Endothelial cell of umbilical vein (primary cell): ENCODE data around the gene PPM1M. TPM values are rescaled to one million over a fixed set of nuclear protein-coding genes. Genes with fewer than 3 reads are reported as not detected.
A peak's percentile ranks its signal among the peaks of the same experiment; 100 is the strongest.
"Not testable (repeated sequence)": the region's sequence is repeated elsewhere in the genome, so short reads cannot be mapped to it uniquely, and the experiment has no call there.

Source experiments
- BruUV-seq: library from RNA; stranded (reverse); fragments of 400-500 nt; replicated peaks from 2 replicates; lab custom pipeline; 2021; lab: Mats Ljungman, UMichigan
- CTCF ChIA-PET: fragments of 300-600, 350-600 bp; sonication (Branson Sonifier 250); formaldehyde crosslinking; loops from one replicate; lab custom pipeline; 2021; ENCODE audit warnings: antibody characterized with exemption, inconsistent platforms; lab: Charles Lee
- POLR2A ChIA-PET: fragments of 300-600, 350-600 bp; sonication (Branson Sonifier 250); formaldehyde crosslinking; loops from one replicate; lab custom pipeline; 2021; ENCODE audit warnings: antibody characterized with exemption, inconsistent platforms; lab: Charles Lee
- DNase-seq: peaks from one replicate; pipeline ENCODE4 v3.0.0-alpha.2; 2011; ENCODE audit warnings: low read depth, low spot score
- FAIRE-seq: peaks from 2 replicates; lab custom pipeline; 2011; peaks lifted over from hg19 to GRCh38; lab: Jason Lieb, UNC
- H2AFZ ChIP-seq: 2 replicates; pipeline ENCODE4 v1.6.0; 2012; ENCODE audit warnings: low read depth, low read length, control low read depth, inconsistent platforms
- H3K27ac ChIP-seq: 2 replicates; pipeline ENCODE4 v1.5.1; 2011; ENCODE audit warnings: low read depth, mild to moderate bottlenecking, control low read depth, low read length, moderate library complexity; ENCODE audit not compliant: insufficient read depth
- H3K27me3 ChIP-seq, 2 experiments: 2 replicates each; pipeline versions ENCODE4 v1.6.0 to v1.6.1; 2011; ENCODE audit warnings: low read length in 2 of 2, mixed read lengths in 1 of 2; ENCODE audit not compliant: control insufficient read depth in 2 of 2, insufficient read depth in 2 of 2
- H3K36me3 ChIP-seq, 2 experiments: 2 replicates in 1 of 2; 3 replicates in 1 of 2; pipeline ENCODE4 v1.5.1; 2011; ENCODE audit warnings: low read length in 2 of 2, mild to moderate bottlenecking in 1 of 2, moderate library complexity in 1 of 2; ENCODE audit not compliant: control insufficient read depth in 2 of 2, insufficient read depth in 2 of 2; ENCODE audit errors: extremely low read depth in 1 of 2
- H3K4me1 ChIP-seq: 3 replicates; pipeline ENCODE4 v1.5.1; 2011; ENCODE audit warnings: mild to moderate bottlenecking, low read length; ENCODE audit not compliant: control insufficient read depth, insufficient read depth; ENCODE audit errors: extremely low read depth
- H3K4me2 ChIP-seq: 2 replicates; pipeline ENCODE4 v1.6.1; 2011; ENCODE audit warnings: low read length, control low read depth, mixed read lengths; ENCODE audit not compliant: insufficient read depth
- H3K4me3 ChIP-seq, 3 experiments: fragments of 200-600 bp in 1 of 3; sonication (generic), shearing (Covaris generic) in 1 of 3; replicated peaks in 1 of 3; 2 replicates each; pipeline ENCODE4 v1.5.1; 2011 to 2016; ENCODE audit warnings: control low read depth in 3 of 3, low read length in 3 of 3, mild to moderate bottlenecking in 2 of 3, inconsistent platforms in 1 of 3, low read depth in 1 of 3, moderate library complexity in 1 of 3; ENCODE audit not compliant: insufficient read depth in 1 of 3
- H3K79me2 ChIP-seq: 2 replicates; pipeline ENCODE4 v1.6.0; 2012; ENCODE audit warnings: low read length, inconsistent platforms; ENCODE audit not compliant: control insufficient read depth, insufficient read depth
- H3K9ac ChIP-seq: replicated peaks from 2 replicates; pipeline ENCODE3; 2011; ENCODE audit warnings: low read length, control low read depth; ENCODE audit not compliant: insufficient read depth; ENCODE audit errors: extremely low read depth
- H3K9me1 ChIP-seq: replicated peaks from 3 replicates; pipeline ENCODE4 v1.6.0; 2011; ENCODE audit warnings: mild to moderate bottlenecking, low read length; ENCODE audit not compliant: control insufficient read depth, insufficient read depth; ENCODE audit errors: extremely low read depth
- H3K9me3 ChIP-seq: replicated peaks from 2 replicates; pipeline ENCODE4 v1.5.1; 2012; ENCODE audit warnings: low read length, inconsistent platforms; ENCODE audit not compliant: control insufficient read depth, insufficient read depth
- H4K20me1 ChIP-seq: replicated peaks from 2 replicates; pipeline ENCODE3; 2011; ENCODE audit warnings: mild to moderate bottlenecking, low read length; ENCODE audit not compliant: control insufficient read depth, insufficient read depth; ENCODE audit errors: extremely low read depth
- EZH2 ChIP-seq: IDR thresholded peaks from 2 replicates; pipeline ENCODE4 v1.6.1; 2012; ENCODE audit warnings: borderline replicate concordance, low read depth, mild to moderate bottlenecking, moderate library complexity, low read length, inconsistent platforms; ENCODE audit not compliant: severe bottlenecking
- FOS ChIP-seq: IDR thresholded peaks from 2 replicates; pipeline ENCODE4 v1.6.1; 2011; ENCODE audit warnings: mild to moderate bottlenecking, low read length, moderate library complexity, borderline replicate concordance; ENCODE audit not compliant: insufficient read depth
- GATA2 ChIP-seq: IDR thresholded peaks from 2 replicates; pipeline ENCODE4 v1.7.0; 2011; ENCODE audit warnings: low read depth, mild to moderate bottlenecking, moderate library complexity, mixed read lengths, low read length; ENCODE audit not compliant: insufficient read length, insufficient read depth
- JUN ChIP-seq: IDR thresholded peaks from 2 replicates; pipeline ENCODE4 v1.6.1; 2011; ENCODE audit warnings: borderline replicate concordance, low read depth; ENCODE audit not compliant: insufficient read length, insufficient read depth
- MYC ChIP-seq: IDR thresholded peaks from one replicate; pipeline ENCODE4 v1.6.1; 2011; ENCODE audit warnings: mild to moderate bottlenecking, low read depth, low read length
- POLR2A ChIP-seq: IDR thresholded peaks from 2 replicates; pipeline ENCODE4 v1.6.1; 2012; ENCODE audit warnings: low read depth, mild to moderate bottlenecking, control low read depth, low read length
- POLR2AphosphoS5 ChIP-seq: IDR thresholded peaks from 2 replicates; pipeline ENCODE4 v1.6.1; 2012; ENCODE audit warnings: low read depth, mild to moderate bottlenecking, control low read depth, low read length, moderate library complexity; ENCODE audit not compliant: insufficient read depth
- dilution Hi-C: fragments of 300-500 bp; cut with MboI; formaldehyde crosslinking; loops from one replicate; pipeline ENCODE4 v1.15.0; 2019; ENCODE audit warnings: low sequenced_read_pairs; ENCODE audit not compliant: extremely low pct_ligation_motif_present
- intact Hi-C: fragments of 100-400 bp; cut with micrococcal nuclease; formaldehyde crosslinking; loops from one replicate; pipeline ENCODE4 v1.10.0; 2022
- polyA plus RNA-seq, 4 experiments: library from polyadenylated mRNA; depleted of rRNA in 3 of 4; stranded (reverse) in 3 of 4; unstranded in 1 of 4; fragments of >200 nt; gene quantifications; 2 replicates each; pipeline versions ENCODE4 v1.2.1 to v1.2.3, GENCODE V29; 2011 to 2012; ENCODE audit warnings: missing spikeins in 1 of 4
- total RNA-seq: library from RNA; stranded (reverse); gene quantifications from 2 replicates; pipeline ENCODE4 v1.2.3, GENCODE V29; 2021
- TF ChIP-seq, protein P1 (sequence below): IDR thresholded peaks from 2 replicates; pipeline ENCODE4 v1.6.1; 2011; ENCODE audit not compliant: insufficient read depth, insufficient read length
- TF ChIP-seq, protein P2 (sequence below), 2 donors: IDR thresholded peaks; 1 replicate in 1 of 2; 2 replicates in 1 of 2; pipeline ENCODE4 v1.5.1; 2011; ENCODE audit warnings: low read length in 2 of 2, mild to moderate bottlenecking in 2 of 2, moderate library complexity in 2 of 2, control low read depth in 1 of 2, inconsistent platforms in 1 of 2, low read depth in 1 of 2; ENCODE audit not compliant: insufficient read depth in 1 of 2; ENCODE audit errors: extremely low read depth in 1 of 2

Gene PPM1M
- total and polyA plus RNA-seq, 2 donors (not counting 3 experiments of a cell fraction or from before 2014, with no cell fraction given): 13.7 to 19.4 TPM

DNA sequence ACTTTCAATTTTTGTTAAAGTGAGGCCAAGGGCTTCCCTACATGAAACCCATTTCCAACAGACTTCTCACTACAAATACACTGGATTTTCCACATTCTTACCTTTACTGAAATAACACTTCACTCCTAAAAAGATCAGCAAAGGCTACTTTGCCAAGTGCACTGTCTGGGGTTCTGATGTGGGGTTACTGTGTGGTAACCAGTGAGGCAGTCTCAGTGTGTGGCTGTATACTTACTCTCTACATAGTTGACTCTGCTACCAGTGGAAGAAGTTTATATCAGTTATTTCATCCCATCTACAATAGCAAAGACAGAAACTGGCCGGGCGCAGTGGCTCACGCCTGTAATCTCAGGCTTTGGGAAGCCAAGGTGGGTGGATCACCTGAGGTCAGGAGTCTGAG lies 27.3 kb downstream of the PPM1M start:
- dilution Hi-C loops: no loop called here
- ChIA-PET POLR2A (no interaction called here), CTCF (no interaction called here)
- H3K4me2 ChIP-seq: no peak overlapping the region
- intact Hi-C loops: no loop called here
- TF ChIP-seq EZH2 (no peak), MYC (no peak), GATA2 (no peak), POLR2AphosphoS5 (no peak), JUN (no peak), FOS (no peak), POLR2A (no peak)
- TF ChIP-seq, protein P1, sequence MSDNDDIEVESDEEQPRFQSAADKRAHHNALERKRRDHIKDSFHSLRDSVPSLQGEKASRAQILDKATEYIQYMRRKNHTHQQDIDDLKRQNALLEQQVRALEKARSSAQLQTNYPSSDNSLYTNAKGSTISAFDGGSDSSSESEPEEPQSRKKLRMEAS: no peak
- TF ChIP-seq, protein P2, sequence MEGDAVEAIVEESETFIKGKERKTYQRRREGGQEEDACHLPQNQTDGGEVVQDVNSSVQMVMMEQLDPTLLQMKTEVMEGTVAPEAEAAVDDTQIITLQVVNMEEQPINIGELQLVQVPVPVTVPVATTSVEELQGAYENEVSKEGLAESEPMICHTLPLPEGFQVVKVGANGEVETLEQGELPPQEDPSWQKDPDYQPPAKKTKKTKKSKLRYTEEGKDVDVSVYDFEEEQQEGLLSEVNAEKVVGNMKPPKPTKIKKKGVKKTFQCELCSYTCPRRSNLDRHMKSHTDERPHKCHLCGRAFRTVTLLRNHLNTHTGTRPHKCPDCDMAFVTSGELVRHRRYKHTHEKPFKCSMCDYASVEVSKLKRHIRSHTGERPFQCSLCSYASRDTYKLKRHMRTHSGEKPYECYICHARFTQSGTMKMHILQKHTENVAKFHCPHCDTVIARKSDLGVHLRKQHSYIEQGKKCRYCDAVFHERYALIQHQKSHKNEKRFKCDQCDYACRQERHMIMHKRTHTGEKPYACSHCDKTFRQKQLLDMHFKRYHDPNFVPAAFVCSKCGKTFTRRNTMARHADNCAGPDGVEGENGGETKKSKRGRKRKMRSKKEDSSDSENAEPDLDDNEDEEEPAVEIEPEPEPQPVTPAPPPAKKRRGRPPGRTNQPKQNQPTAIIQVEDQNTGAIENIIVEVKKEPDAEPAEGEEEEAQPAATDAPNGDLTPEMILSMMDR (IDR thresholded peaks at IDR 0.05; ENCODE audit: extremely low read depth in 1 of 2, insufficient read depth in 1 of 2, low read depth in 1 of 2, low read length in 2 of 2): no peak
- H3K36me3 ChIP-seq: peaks cover 6 to 9% of the 10 kb centered on the region in 2 experiments
- no peak overlapping the region for H3K9ac ChIP-seq
- H3K27ac ChIP-seq: no peak overlapping the region
- no peak overlapping the region for H3K4me3 ChIP-seq
- peaks cover 94% of the 10 kb centered on the region for H3K79me2 ChIP-seq
- DNase-seq: no peak
- H3K9me1 ChIP-seq: no peaks in the 10 kb centered on the region
- H2AFZ ChIP-seq: no peak overlapping the region
- no TSS peak for BruUV-seq
- peaks cover 52% of the 10 kb centered on the region for H3K4me1 ChIP-seq
- H3K27me3 ChIP-seq: no peaks in the 10 kb centered on the region
- FAIRE-seq: peak; percentile 24
- H3K9me3 ChIP-seq: no peaks in the 10 kb centered on the region
- H4K20me1 ChIP-seq: peaks cover 3% of the 10 kb centered on the region

DNA sequence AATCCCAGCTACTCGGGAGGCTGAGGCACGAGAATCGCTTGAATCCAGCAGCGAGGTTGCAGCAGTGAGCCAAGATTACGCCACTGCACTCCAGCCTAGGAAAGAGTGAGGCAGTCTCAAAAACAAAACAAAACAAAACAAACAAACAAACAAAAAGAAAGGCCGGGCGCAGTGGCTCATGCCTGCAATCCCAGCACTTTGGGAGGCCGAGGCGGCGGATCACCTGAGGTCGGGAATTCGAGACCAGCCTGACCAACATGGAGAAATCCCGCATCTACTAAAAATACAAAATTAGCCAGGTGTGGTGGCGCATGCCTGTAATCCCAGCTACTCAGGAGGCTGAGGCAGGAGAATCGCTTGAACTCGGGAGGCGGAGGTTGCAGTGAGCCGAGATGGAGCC lies 29.2 kb downstream of the PPM1M start:
- not testable (repeated sequence) for BruUV-seq

More for the DNA sequence above, 29.2 kb downstream of the PPM1M start:
- Histone ChIP-seq H3K79me2 (peaks cover 79% of the 10 kb centered on the region), H3K4me1 (peaks cover 54% of the 10 kb centered on the region)
- dilution Hi-C loops, H3K27ac ChIP-seq, H3K4me3 ChIP-seq, POLR2A ChIA-PET, FAIRE-seq, H3K9me3 ChIP-seq, DNase-seq, H3K27me3 ChIP-seq, H3K36me3 ChIP-seq, H2AFZ ChIP-seq, H3K9me1 ChIP-seq, H4K20me1 ChIP-seq, CTCF ChIA-PET, H3K9ac ChIP-seq, H3K4me2 ChIP-seq: not testable (repeated sequence)
- intact Hi-C loops: loop anchor here (5.0 kb wide), 1 partner anchor 122 kb away; the partner anchor contains the start of gene POC1A
